HG03280 (cell line): ENCODE data around the gene PAQR4.

Experiments
- ATAC-seq: cut with Tn5 transposase; IDR thresholded peaks from one replicate; pipeline ENCODE4 v1.9.1; 2021; ENCODE audit warnings: mild to moderate bottlenecking, moderate library complexity; ENCODE audit not compliant: unreplicated experiment

PAQR4 gene

GRCh38 chr16:3020604-3021448 lies 51.7 kb downstream of the PAQR4 start:
- no peak for ATAC-seq

GRCh38 chr16:3021449-3022207 lies 52.5 kb downstream of the PAQR4 start:
- ATAC-seq: no peak

- no peak for ATAC-seq
Observed at GRCh38 chr16:3022208-3022683, 53.1 kb downstream of the PAQR4 start.

GRCh38 chr16:3022684-3023414 lies 53.7 kb downstream of the PAQR4 start:
- ATAC-seq: no peak
